ENCODE measurements around the gene NLGN2.

NLGN2 gene

DNA sequence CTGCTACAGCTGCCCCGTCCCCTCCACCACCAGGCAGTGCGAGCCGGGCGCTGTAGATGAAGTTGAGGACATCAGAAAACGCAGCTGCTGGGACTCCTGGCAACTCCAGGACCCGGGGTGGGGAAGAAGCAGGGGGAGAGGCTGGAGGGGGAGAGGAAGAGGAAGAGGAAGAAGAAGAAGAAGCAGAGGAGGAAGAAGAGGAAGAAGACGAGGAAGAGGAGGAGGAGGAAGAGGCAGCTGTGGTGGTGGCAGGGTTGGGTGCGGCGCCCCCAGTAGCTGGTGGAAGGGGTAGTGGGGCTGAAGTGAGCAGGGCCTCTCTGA, 58.6 kb downstream of the NLGN2 start:
- no peak for DNase-seq (ENCODE audit: low read depth)

DNA sequence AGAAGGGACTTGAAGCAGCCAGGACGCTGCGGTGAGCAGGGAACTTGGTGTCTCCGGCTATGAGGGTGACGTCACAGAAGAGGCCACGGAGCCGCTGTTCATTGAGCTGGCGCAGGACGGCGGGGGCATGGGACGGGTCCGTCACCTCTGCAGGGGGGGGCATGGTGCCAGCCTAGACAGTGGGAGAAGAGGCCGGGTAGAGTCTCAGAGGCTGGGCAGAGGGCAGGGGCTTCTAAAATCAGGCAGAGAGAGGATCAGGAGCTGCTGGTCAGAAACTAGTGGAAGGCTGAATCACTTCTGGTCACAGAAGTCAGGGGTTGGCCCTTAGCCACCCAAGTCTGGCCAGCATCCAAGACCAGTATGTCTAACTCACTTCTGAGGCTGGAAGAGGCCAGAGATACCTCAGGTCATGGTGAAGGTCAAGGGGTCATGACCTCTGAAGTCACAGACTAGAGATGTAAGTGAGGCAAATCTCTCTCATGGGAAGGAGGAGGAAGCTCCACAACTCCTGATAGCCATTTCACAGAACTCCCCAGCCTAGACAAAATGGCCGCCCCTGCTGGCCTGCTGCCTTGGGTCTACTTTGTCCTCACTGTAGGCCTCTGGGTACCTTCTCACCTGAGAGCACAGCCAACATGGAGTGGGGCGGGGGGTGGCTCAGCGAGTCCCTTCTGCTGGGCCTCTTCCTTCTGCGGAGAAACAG, 59.1 kb downstream of the NLGN2 start:
- DNase-seq (ENCODE audit: low read depth), result no peak

- DNase-seq (ENCODE audit: low read depth), result no peak
These were observed 59.9 kb downstream of the NLGN2 start for GRCh38 chr17:7467498-7467897.

GRCh38 chr17:7468290-7468689, 60.6 kb downstream of the NLGN2 start:
- no peak for DNase-seq (ENCODE audit: low read depth)

GRCh38 chr17:7468804-7469389, 61.3 kb downstream of the NLGN2 start:
- no peak for DNase-seq (ENCODE audit: low read depth)
